ENCODE results near the gene PPP1R13B.

PPP1R13B gene, protein sequence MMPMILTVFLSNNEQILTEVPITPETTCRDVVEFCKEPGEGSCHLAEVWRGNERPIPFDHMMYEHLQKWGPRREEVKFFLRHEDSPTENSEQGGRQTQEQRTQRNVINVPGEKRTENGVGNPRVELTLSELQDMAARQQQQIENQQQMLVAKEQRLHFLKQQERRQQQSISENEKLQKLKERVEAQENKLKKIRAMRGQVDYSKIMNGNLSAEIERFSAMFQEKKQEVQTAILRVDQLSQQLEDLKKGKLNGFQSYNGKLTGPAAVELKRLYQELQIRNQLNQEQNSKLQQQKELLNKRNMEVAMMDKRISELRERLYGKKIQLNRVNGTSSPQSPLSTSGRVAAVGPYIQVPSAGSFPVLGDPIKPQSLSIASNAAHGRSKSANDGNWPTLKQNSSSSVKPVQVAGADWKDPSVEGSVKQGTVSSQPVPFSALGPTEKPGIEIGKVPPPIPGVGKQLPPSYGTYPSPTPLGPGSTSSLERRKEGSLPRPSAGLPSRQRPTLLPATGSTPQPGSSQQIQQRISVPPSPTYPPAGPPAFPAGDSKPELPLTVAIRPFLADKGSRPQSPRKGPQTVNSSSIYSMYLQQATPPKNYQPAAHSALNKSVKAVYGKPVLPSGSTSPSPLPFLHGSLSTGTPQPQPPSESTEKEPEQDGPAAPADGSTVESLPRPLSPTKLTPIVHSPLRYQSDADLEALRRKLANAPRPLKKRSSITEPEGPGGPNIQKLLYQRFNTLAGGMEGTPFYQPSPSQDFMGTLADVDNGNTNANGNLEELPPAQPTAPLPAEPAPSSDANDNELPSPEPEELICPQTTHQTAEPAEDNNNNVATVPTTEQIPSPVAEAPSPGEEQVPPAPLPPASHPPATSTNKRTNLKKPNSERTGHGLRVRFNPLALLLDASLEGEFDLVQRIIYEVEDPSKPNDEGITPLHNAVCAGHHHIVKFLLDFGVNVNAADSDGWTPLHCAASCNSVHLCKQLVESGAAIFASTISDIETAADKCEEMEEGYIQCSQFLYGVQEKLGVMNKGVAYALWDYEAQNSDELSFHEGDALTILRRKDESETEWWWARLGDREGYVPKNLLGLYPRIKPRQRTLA

DNA sequence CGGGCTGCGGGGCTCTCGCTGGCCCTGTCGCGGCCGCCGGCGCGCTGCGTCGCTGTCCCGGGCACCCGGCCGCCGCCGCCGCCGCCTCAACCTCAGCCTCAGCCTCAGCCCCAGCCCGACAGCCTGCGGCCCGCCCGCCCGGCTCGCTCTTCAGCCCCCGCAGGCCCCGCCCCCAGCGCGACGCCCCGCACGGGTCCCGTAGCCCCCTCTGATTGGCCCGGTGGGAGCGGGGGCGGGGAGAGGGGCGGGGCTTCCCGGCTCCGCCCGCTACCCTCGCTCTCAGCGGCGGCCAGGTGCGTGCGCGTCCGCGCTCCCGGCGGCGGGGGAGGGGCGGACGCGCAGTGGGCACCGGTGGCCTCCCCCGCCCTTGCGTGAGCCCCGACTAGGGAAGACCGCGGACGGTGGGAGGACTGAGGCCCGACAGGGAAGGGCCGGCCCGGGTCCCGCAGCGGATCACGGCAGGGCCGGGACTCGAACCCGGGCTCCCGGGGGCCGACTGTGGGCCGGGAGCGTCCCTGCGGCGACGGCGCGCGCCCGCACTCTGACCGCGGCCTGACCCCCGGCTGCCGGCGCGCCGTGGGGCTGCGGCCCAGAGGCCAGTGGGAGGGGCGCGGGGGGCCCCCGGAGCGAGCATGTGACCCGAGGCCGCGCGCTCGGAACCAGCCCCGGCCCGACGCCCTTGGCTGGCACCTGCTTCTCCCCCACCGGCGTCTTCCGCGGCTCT, at the start of gene PPP1R13B:
Gene PPP1R13B, minus strand, starts transcription at position 125 of the 724 bp plus-strand sequence. CDS start 268 bp downstream, outside the sequence.
- peak within 1 kb of the TSS; percentile 76 to 89 for H3K9ac ChIP-seq (ENCODE audit: low read depth in 1 of 2, low read length in 2 of 2)
- peak within 1 kb of the TSS; percentile 78 to 89 for H3K4me3 ChIP-seq (ENCODE audit: low read depth in 1 of 2, low read length in 2 of 2)
- no peaks in the 10 kb centered on the region for H3K27me3 ChIP-seq (ENCODE audit: control insufficient read depth in 1 of 2, insufficient read depth in 2 of 2, low read length in 2 of 2)
- H3K4me1 ChIP-seq (ENCODE audit: control insufficient read depth in 1 of 2, insufficient read depth in 2 of 2, low read length in 2 of 2): peaks cover 19 to 27% of the 10 kb centered on the region in 2 donors
- peak within 1 kb of the TSS; percentile 56 for H3K27ac ChIP-seq (ENCODE audit: low read depth, low read length)
- peaks cover 0 to 8% of the 10 kb centered on the region in 2 donors for H3K36me3 ChIP-seq (ENCODE audit: control insufficient read depth in 1 of 2, insufficient read depth in 2 of 2, low read length in 2 of 2)
- H3K9me3 ChIP-seq (ENCODE audit: control insufficient read depth in 1 of 2, low read length in 2 of 2): no peaks in the 10 kb centered on the region

- Histone ChIP-seq H3K27me3 (ENCODE audit: control insufficient read depth in 1 of 2, insufficient read depth in 2 of 2, low read length in 2 of 2) (no peaks in the 10 kb centered on the region), H3K4me3 (ENCODE audit: low read depth in 1 of 2, low read length in 2 of 2) (peak overlapping the region; percentile 36 to 40), H3K9ac (ENCODE audit: low read depth in 1 of 2, low read length in 2 of 2) (peak overlapping the region in 1 of 2 donors; percentile 77), H3K27ac (ENCODE audit: low read depth, low read length) (peak overlapping the region; percentile 42), H3K4me1 (ENCODE audit: control insufficient read depth in 1 of 2, insufficient read depth in 2 of 2, low read length in 2 of 2) (peaks cover 52 to 53% of the 10 kb centered on the region in 2 donors), H3K9me3 (ENCODE audit: control insufficient read depth in 1 of 2, low read length in 2 of 2) (no peaks in the 10 kb centered on the region), H3K36me3 (ENCODE audit: control insufficient read depth in 1 of 2, insufficient read depth in 2 of 2, low read length in 2 of 2) (no peaks in the 10 kb centered on the region)
Measured at GRCh38 chr14:103896578-103896977, 49.2 kb upstream of the PPP1R13B start.

DNA sequence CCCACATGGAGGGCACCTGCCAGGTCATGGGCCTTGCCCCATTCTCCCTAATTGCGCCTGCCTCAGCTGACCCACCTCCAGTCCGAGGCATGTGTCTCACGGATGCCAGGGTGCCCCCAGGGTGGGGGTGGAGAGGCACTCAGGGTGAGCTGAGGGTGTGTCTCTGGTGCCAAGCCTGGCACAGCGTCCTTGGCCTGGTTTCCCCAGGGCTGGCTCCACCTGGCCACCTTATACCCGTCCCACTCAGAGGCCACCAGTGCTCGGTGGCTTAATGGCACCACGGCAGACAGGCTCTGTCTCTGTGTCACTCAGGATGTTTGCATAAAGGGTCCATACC, 47.3 kb upstream of the PPP1R13B start:
- no peak overlapping the region for H3K4me3 ChIP-seq (ENCODE audit: low read depth in 1 of 2, low read length in 2 of 2)
- H3K27ac ChIP-seq (ENCODE audit: low read depth, low read length): peak overlapping the region; percentile 64
- no peaks in the 10 kb centered on the region for H3K36me3 ChIP-seq (ENCODE audit: control insufficient read depth in 1 of 2, insufficient read depth in 2 of 2, low read length in 2 of 2)
- peak overlapping the region in 1 of 2 donors; percentile 18 for H3K9ac ChIP-seq (ENCODE audit: low read depth in 1 of 2, low read length in 2 of 2)
- no peaks in the 10 kb centered on the region for H3K27me3 ChIP-seq (ENCODE audit: control insufficient read depth in 1 of 2, insufficient read depth in 2 of 2, low read length in 2 of 2)
- H3K4me1 ChIP-seq (ENCODE audit: control insufficient read depth in 1 of 2, insufficient read depth in 2 of 2, low read length in 2 of 2): peaks cover 66 to 69% of the 10 kb centered on the region in 2 donors
- no peaks in the 10 kb centered on the region for H3K9me3 ChIP-seq (ENCODE audit: control insufficient read depth in 1 of 2, low read length in 2 of 2)

DNA sequence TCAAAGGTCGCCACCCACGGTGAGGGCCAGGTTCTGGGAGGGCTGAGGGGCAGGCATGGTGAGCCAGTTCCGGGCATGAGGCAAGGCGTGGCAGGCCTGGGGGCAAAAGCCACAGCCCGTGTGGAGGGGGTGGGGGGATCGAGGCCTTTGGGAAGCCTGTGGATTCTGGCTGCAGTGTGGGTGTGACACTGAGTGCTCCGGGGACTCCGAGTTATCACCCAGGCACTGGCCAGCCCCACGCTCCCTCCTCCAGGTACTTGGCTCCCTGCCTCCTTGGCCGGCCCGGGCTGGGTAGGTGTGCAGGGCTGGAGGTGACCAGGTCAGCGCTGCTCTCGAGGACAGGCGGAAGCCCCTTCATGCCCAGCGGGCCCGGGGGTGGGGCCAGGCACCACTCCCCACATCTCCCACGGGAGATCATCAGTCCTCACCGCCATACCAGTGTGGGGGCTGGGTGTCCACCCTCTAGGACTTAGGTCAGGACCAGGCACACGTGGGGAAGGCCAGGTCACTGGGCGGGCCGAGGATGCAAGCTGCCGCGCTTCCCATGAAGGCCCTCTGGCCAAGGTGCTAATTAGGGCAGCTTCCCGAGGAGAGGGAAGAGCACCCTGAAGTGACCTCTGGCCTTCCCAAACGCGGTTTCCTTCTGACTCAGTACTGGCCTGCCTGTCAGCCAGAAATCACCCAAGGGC, 46.8 kb upstream of the PPP1R13B start:
- Histone ChIP-seq H3K27ac (ENCODE audit: low read depth, low read length) (peak overlapping the region; percentile 64), H3K27me3 (ENCODE audit: control insufficient read depth in 1 of 2, insufficient read depth in 2 of 2, low read length in 2 of 2) (no peaks in the 10 kb centered on the region), H3K9ac (ENCODE audit: low read depth in 1 of 2, low read length in 2 of 2) (peak overlapping the region in 1 of 2 donors; percentile 18), H3K36me3 (ENCODE audit: control insufficient read depth in 1 of 2, insufficient read depth in 2 of 2, low read length in 2 of 2) (no peaks in the 10 kb centered on the region), H3K9me3 (ENCODE audit: control insufficient read depth in 1 of 2, low read length in 2 of 2) (no peaks in the 10 kb centered on the region), H3K4me1 (ENCODE audit: control insufficient read depth in 1 of 2, insufficient read depth in 2 of 2, low read length in 2 of 2) (peaks cover 68 to 70% of the 10 kb centered on the region in 2 donors), H3K4me3 (ENCODE audit: low read depth in 1 of 2, low read length in 2 of 2) (no peak overlapping the region)

- Histone ChIP-seq H3K27me3 (ENCODE audit: control insufficient read depth in 1 of 2, insufficient read depth in 2 of 2, low read length in 2 of 2) (no peaks in the 10 kb centered on the region), H3K36me3 (ENCODE audit: control insufficient read depth in 1 of 2, insufficient read depth in 2 of 2, low read length in 2 of 2) (no peaks in the 10 kb centered on the region), H3K9me3 (ENCODE audit: control insufficient read depth in 1 of 2, low read length in 2 of 2) (no peaks in the 10 kb centered on the region), H3K27ac (ENCODE audit: low read depth, low read length) (no peak overlapping the region), H3K4me3 (ENCODE audit: low read depth in 1 of 2, low read length in 2 of 2) (no peak overlapping the region), H3K9ac (ENCODE audit: low read depth in 1 of 2, low read length in 2 of 2) (no peak overlapping the region), H3K4me1 (ENCODE audit: control insufficient read depth in 1 of 2, insufficient read depth in 2 of 2, low read length in 2 of 2) (peaks cover 58 to 64% of the 10 kb centered on the region in 2 donors)
Measured at GRCh38 chr14:103892247-103892646, 44.9 kb upstream of the PPP1R13B start.

- Histone ChIP-seq H3K9me3 (ENCODE audit: control insufficient read depth in 1 of 2, low read length in 2 of 2) (no peaks in the 10 kb centered on the region), H3K27me3 (ENCODE audit: control insufficient read depth in 1 of 2, insufficient read depth in 2 of 2, low read length in 2 of 2) (no peaks in the 10 kb centered on the region), H3K36me3 (ENCODE audit: control insufficient read depth in 1 of 2, insufficient read depth in 2 of 2, low read length in 2 of 2) (no peaks in the 10 kb centered on the region), H3K27ac (ENCODE audit: low read depth, low read length) (no peak overlapping the region), H3K4me1 (ENCODE audit: control insufficient read depth in 1 of 2, insufficient read depth in 2 of 2, low read length in 2 of 2) (peaks cover 58 to 63% of the 10 kb centered on the region in 2 donors), H3K9ac (ENCODE audit: low read depth in 1 of 2, low read length in 2 of 2) (no peak overlapping the region), H3K4me3 (ENCODE audit: low read depth in 1 of 2, low read length in 2 of 2) (no peak overlapping the region)
Measured at GRCh38 chr14:103891667-103892215, 44.4 kb upstream of the PPP1R13B start.

DNA sequence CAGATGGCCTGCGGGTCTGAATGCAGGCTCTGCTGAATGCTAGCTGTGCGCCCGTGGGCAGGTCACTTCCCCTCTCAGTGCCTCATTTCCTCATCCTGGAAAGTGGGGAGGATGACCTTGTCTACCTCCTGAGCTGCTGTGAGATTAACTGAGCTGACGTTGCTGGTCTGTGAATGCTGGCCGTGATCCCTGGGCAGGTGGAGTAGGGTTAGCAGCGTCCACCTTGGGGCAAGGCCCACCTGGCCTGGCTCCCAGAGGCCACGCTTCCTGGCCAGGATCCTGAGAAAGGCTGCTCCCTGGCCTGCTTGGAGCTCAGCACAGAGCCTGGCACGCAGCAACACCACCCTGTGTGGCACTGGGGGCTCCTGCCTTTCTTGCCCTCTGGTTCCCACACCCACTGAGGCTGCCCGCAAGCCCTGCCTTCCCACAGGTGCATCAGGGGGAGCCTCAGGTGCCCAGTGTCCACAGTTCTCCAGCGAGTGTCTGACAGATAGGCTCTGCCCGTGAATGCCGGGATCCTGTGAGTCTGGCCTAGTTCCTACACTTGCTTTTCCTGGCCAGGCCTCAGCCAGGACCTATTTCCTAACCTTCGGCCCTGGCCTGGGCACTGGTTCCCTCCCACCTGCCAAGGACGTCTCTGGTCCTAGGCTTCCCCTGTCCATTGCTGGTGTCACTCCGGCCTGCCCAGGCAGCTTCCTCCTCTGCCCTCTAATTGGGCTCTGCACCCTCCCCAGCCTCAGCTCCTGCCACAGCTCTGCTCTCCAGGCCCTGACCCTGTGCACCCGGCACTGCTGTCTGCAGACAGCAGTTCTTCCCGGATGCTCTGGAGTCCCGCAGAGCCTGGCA, 43.7 kb upstream of the PPP1R13B start:
- Histone ChIP-seq H3K9me3 (ENCODE audit: control insufficient read depth in 1 of 2, low read length in 2 of 2) (no peaks in the 10 kb centered on the region), H3K4me3 (ENCODE audit: low read depth in 1 of 2, low read length in 2 of 2) (no peak overlapping the region), H3K9ac (ENCODE audit: low read depth in 1 of 2, low read length in 2 of 2) (no peak overlapping the region), H3K4me1 (ENCODE audit: control insufficient read depth in 1 of 2, insufficient read depth in 2 of 2, low read length in 2 of 2) (peaks cover 52 to 56% of the 10 kb centered on the region in 2 donors), H3K36me3 (ENCODE audit: control insufficient read depth in 1 of 2, insufficient read depth in 2 of 2, low read length in 2 of 2) (no peaks in the 10 kb centered on the region), H3K27me3 (ENCODE audit: control insufficient read depth in 1 of 2, insufficient read depth in 2 of 2, low read length in 2 of 2) (no peaks in the 10 kb centered on the region), H3K27ac (ENCODE audit: low read depth, low read length) (no peak overlapping the region)

GRCh38 chr14:103890052-103890371, 42.6 kb upstream of the PPP1R13B start:
- Histone ChIP-seq H3K27ac (ENCODE audit: low read depth, low read length) (peak overlapping the region; percentile 7), H3K36me3 (ENCODE audit: control insufficient read depth in 1 of 2, insufficient read depth in 2 of 2, low read length in 2 of 2) (no peaks in the 10 kb centered on the region), H3K27me3 (ENCODE audit: control insufficient read depth in 1 of 2, insufficient read depth in 2 of 2, low read length in 2 of 2) (no peaks in the 10 kb centered on the region), H3K4me1 (ENCODE audit: control insufficient read depth in 1 of 2, insufficient read depth in 2 of 2, low read length in 2 of 2) (peaks cover 46 to 48% of the 10 kb centered on the region in 2 donors), H3K4me3 (ENCODE audit: low read depth in 1 of 2, low read length in 2 of 2) (no peak overlapping the region), H3K9ac (ENCODE audit: low read depth in 1 of 2, low read length in 2 of 2) (peak overlapping the region in 1 of 2 donors; percentile 42), H3K9me3 (ENCODE audit: control insufficient read depth in 1 of 2, low read length in 2 of 2) (no peaks in the 10 kb centered on the region)
